Spleen (tissue), 7 donors: ENCODE measurements around the gene SKI.

ENCODE experiments used
- CTCF ChIP-seq, 11 experiments: fragments of 200-600 bp in 7 of 11; fragments of 450-650 bp in 4 of 11; sonication (generic) in 4 of 11; IDR thresholded peaks in 8 of 11; conservative IDR thresholded peaks in 3 of 11; 1 replicate in 7 of 11; 2 replicates in 4 of 11; pipeline versions ENCODE4 v1.4.0 to v1.8.0; 2016 to 2021; ENCODE audit warnings: antibody characterized with exemption in 11 of 11, inconsistent platforms in 4 of 11, mild to moderate bottlenecking in 1 of 11
- POLR2A ChIP-seq, 3 donors: fragments of 450-650 bp; IDR thresholded peaks; one replicate each; pipeline ENCODE4 v1.5.1; 2017; ENCODE audit warnings: antibody characterized with exemption in 3 of 3, mild to moderate bottlenecking in 1 of 3
- POLR2AphosphoS5 ChIP-seq, 3 donors: sonication (generic); formaldehyde crosslinking; IDR thresholded peaks; one replicate each; pipeline ENCODE4 v1.5.1; 2017; ENCODE audit warnings: antibody characterized with exemption in 3 of 3
- donor health status: DM: no; HTN: no; CAD: no; lungs with moderate emphysema.
- donor health status: DM: no; HTN: no; CAD: no.
- donor health status: DM: no; HTN: no; CAD: no.

GRCh38 chr1:2356401-2356800, 128.3 kb downstream of the SKI start:
- TF ChIP-seq CTCF (IDR thresholded peaks at IDR 0.05 in 8 of 11, conservative IDR thresholded peaks at IDR 0.05 in 3 of 11), result no peak
- TF ChIP-seq POLR2A (IDR thresholded peaks at IDR 0.05), result no peak
- TF ChIP-seq POLR2AphosphoS5 (IDR thresholded peaks at IDR 0.05), result no peak
